Measurements from ENCODE around the gene PROC.
"Not testable (repeated sequence)": the region's sequence is repeated elsewhere in the genome, so short reads cannot be mapped to it uniquely, and the experiment has no call there.

Gene PROC

DNA sequence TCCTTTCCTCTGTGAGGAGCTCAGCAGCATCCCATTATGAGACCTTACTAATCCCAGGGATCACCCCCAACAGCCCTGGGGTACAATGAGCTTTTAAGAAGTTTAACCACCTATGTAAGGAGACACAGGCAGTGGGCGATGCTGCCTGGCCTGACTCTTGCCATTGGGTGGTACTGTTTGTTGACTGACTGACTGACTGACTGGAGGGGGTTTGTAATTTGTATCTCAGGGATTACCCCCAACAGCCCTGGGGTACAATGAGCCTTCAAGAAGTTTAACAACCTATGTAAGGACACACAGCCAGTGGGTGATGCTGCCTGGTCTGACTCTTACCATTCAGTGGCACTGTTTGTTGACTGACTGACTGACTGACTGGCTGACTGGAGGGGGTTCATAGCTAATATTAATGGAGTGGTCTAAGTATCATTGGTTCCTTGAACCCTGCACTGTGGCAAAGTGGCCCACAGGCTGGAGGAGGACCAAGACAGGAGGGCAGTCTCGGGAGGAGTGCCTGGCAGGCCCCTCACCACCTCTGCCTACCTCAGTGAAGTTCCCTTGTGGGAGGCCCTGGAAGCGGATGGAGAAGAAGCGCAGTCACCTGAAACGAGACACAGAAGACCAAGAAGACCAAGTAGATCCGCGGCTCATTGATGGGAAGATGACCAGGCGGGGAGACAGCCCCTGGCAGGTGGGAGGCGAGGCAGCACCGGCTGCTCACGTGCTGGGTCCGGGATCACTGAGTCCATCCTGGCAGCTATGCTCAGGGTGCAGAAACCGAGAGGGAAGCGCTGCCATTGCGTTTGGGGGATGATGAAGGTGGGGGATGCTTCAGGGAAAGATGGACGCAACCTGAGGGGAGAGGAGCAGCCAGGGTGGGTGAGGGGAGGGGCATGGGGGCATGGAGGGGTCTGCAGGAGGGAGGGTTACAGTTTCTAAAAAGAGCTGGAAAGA, 7.6 kb downstream of the PROC start:
- in situ Hi-C loops (cut with MboI; ENCODE audit: low sequenced_read_pairs), result no loop called here

DNA sequence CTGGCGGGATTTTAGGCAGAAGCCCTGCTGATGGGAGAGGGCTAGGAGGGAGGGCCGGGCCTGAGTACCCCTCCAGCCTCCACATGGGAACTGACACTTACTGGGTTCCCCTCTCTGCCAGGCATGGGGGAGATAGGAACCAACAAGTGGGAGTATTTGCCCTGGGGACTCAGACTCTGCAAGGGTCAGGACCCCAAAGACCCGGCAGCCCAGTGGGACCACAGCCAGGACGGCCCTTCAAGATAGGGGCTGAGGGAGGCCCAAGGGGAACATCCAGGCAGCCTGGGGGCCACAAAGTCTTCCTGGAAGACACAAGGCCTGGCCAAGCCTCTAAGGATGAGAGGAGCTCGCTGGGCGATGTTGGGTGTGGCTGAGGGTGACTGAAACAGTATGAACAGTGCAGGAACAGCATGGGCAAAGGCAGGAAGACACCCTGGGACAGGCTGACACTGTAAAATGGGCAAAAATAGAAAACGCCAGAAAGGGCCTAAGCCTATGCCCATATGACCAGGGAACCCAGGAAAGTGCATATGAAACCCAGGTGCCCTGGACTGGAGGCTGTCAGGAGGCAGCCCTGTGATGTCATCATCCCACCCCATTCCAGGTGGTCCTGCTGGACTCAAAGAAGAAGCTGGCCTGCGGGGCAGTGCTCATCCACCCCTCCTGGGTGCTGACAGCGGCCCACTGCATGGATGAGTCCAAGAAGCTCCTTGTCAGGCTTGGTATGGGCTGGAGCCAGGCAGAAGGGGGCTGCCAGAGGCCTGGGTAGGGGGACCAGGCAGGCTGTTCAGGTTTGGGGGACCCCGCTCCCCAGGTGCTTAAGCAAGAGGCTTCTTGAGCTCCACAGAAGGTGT, 8.5 kb downstream of the PROC start:
- in situ Hi-C loops (cut with MboI; ENCODE audit: low sequenced_read_pairs), result no loop called here

DNA sequence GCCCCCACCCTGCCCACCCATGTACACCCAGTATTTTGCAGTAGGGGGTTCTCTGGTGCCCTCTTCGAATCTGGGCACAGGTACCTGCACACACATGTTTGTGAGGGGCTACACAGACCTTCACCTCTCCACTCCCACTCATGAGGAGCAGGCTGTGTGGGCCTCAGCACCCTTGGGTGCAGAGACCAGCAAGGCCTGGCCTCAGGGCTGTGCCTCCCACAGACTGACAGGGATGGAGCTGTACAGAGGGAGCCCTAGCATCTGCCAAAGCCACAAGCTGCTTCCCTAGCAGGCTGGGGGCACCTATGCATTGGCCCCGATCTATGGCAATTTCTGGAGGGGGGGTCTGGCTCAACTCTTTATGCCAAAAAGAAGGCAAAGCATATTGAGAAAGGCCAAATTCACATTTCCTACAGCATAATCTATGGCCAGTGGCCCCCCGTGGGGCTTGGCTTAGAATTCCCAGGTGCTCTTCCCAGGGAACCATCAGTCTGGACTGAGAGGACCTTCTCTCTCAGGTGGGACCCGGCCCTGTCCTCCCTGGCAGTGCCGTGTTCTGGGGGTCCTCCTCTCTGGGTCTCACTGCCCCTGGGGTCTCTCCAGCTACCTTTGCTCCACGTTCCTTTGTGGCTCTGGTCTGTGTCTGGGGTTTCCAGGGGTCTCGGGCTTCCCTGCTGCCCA, 9.3 kb downstream of the PROC start:
- in situ Hi-C loops (cut with MboI; ENCODE audit: low sequenced_read_pairs), result no loop called here

DNA sequence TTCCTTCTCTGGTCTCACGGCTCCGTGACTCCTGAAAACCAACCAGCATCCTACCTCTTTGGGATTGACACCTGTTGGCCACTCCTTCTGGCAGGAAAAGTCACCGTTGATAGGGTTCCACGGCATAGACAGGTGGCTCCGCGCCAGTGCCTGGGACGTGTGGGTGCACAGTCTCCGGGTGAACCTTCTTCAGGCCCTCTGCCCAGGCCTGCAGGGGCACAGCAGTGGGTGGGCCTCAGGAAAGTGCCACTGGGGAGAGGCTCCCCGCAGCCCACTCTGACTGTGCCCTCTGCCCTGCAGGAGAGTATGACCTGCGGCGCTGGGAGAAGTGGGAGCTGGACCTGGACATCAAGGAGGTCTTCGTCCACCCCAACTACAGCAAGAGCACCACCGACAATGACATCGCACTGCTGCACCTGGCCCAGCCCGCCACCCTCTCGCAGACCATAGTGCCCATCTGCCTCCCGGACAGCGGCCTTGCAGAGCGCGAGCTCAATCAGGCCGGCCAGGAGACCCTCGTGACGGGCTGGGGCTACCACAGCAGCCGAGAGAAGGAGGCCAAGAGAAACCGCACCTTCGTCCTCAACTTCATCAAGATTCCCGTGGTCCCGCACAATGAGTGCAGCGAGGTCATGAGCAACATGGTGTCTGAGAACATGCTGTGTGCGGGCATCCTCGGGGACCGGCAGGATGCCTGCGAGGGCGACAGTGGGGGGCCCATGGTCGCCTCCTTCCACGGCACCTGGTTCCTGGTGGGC, 10.0 kb downstream of the PROC start:
- in situ Hi-C loops (cut with MboI; ENCODE audit: low sequenced_read_pairs), result no loop called here

DNA sequence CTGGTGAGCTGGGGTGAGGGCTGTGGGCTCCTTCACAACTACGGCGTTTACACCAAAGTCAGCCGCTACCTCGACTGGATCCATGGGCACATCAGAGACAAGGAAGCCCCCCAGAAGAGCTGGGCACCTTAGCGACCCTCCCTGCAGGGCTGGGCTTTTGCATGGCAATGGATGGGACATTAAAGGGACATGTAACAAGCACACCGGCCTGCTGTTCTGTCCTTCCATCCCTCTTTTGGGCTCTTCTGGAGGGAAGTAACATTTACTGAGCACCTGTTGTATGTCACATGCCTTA, 10.5 kb downstream of the PROC start:
- in situ Hi-C loops (cut with MboI; ENCODE audit: low sequenced_read_pairs), result no loop called here

DNA sequence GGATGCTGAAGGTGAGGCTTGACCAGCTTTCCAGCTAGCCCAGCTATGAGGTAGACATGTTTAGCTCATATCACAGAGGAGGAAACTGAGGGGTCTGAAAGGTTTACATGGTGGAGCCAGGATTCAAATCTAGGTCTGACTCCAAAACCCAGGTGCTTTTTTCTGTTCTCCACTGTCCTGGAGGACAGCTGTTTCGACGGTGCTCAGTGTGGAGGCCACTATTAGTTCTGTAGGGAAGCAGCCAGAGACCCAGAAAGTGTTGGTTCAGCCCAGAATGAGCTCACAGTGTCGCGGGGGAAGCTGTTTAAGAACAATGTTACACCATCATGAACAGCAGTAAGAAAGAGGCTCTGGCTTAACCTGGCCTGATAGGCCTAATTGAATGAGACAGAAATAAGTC, 11.1 kb downstream of the PROC start:
- in situ Hi-C loops (cut with MboI; ENCODE audit: low sequenced_read_pairs), result no loop called here

DNA sequence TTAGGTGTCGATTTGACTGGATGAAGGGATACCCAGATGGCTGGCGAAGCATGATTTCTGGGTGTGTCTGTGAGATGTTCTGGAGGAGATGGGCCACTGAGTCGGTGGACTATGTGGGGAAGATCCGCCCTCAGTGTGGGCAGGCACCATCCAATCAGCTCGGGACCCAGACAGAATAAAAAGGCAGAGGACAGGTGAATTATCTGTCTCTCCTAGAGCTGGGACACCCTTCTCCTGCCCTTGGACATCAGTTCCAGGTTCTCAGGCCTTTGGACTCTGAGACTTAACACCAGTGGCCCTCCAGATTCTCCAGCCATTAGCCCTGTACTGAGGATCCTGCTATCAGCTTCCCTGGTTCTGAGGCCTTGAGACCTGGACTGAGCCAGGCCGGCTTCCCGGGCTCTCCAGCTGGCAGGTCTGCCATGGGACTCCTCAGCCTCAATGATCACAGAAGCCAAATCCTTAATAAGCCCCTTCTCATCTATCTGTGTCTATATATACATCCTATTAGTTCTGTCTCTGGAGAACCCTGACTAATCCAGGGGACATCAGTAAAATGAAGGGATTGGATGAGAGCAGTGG, 11.7 kb downstream of the PROC start:
- in situ Hi-C loops (cut with MboI; ENCODE audit: low sequenced_read_pairs), result no loop called here

DNA sequence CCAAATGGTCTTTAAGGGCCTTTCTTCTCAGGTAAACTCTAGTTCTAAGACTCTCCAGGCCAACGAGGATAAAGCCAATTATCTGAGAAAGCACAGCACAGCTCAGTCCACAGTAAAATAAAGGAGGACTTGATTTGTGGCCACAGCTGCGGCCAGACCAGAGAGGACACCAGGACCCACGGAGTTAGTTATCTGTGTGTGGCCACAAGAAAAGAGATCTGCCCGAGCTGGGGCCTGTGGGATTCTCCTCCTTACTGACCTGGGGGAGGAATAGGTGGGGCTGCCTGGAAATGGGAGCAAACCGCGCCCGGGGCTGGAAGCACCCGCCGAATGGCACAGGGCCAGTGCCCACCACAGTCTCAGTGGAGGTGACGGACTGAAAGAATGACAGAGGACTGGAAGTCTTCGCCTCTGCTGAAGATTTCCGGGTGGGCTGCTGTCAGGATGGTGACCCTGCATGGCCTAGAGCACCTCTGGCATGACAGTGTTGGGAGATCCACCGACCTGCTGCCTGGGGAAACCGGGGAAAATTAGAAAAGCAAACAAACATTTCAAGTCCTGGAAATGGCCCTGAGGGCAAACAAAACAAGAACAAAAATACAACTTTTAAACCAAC, 13.3 kb downstream of the PROC start:
- in situ Hi-C loops (cut with MboI; ENCODE audit: low sequenced_read_pairs), result no loop called here

DNA sequence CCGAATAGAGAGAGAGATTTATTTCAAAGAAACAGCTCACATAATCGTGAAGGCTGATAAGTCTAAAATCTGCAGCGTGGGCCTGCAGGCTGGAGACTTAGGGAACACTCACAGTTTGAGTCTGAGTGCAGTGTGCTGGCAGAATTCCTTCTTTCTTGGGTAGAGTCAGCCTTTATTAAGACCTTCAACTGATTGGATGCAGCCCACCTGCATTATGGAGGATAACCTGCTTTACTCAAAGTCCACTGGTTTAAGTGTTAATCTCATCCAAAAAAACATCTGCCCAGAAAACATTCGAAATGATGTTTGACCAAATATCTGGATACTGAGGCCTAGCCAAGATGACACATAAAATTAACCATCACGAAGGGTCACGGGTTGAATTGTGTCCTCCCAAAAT, 16.3 kb downstream of the PROC start:
- in situ Hi-C loops (cut with MboI; ENCODE audit: low sequenced_read_pairs), result no loop called here

DNA sequence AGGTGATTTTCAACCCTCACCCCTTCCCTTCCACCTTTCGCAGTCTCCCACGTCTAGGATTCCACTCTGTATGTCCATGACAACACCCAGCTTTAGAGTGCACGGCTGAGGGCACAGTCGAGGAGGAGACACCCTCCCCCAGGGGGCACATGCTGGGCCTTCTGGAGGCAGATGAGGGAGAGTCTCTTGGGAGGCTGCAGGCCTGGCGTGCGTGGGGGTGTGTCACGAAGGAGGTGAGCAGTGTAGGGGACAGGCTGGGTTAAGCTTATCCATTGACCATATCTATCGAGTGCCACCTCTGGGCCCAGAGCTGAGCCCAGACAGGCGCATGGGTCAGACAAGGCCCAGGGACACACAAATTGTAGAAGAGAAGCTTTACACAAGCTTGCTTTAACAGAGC, 18.8 kb downstream of the PROC start:
- in situ Hi-C loops (cut with MboI; ENCODE audit: low sequenced_read_pairs), result no loop called here

DNA sequence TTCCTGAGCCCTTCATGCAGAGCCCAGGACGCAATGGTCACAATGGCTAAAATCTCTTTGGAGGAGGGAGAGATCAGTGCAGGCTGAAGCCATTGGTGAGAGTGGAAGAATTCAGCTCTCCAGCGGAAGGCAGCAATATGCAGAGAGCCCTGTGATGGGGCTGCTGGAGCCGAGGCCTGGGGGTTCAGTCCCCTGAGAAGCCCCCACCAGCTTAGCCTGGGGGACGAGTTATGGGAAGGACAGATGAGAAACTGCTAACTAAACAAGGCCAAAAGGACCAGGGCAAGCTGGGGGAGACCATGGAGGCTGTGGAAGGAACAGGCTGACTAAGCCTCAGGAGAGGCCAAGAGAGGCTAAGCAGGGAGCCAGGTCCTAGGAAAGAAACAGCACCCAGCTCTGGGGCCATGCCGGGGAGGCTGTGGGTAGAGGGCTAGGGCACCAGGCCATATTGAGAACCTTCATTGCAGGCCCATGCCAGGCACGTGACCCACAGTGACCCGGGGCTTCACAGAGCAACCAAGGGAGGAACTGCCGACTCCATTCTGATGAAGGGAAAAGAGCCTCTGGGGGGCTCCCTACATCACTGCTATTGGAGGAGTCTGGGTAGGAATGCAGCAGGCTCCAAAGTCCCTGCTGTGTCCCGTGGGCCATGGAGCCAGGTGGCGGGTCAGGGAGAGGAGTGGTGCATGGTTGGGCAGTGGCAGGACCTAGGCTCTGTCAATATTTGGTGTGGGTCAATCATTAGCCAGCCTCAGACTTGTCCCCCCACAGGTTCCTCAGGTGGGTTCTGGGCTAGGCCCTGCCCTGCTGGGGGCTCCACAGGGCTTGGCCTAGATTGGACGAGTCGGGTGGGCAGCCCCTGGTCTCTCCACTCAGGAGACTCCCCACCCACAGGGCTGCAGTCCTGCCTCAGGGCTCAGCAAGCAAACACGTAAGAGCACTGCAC, 19.8 kb downstream of the PROC start:
- in situ Hi-C loops (cut with MboI; ENCODE audit: low sequenced_read_pairs), result no loop called here

DNA sequence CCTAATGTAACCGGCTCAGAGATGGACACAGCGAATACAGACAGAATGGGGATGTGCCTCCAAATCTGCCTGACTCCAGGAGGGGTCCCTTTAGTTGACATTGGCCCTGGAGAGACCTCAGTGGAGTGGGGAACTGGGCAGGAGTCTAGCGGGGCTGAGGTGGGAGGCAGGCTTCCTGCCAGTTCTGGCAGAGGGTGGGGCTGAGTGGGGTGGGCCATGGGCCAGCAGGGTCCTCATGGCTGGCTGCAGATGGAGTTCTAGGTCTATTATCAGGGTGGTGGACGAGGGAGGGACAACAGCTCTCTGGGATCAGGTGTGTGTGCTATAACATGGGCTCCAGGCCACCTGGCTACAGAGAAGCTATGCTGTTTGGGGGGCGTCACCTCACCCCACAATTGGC, 21.1 kb downstream of the PROC start:
- in situ Hi-C loops (cut with MboI; ENCODE audit: low sequenced_read_pairs), result no loop called here

DNA sequence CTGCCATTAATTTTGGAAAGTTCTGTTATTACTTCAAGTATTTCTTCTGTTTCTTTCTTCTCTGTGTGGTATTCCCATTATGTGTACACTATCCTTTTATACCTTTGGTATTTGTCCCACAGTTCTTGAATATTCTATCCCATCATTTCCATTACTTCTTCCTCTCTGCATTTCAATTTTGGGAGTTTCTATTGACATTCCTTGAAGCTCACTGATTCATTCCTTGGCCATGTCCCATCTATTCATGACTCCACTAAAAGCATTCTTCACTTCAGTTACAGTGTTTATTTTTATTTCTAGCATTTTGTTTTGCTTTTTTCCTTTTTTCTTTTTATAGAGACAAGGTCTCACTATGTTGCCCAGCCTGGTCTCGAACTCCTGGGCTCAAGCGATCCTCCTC, 30.3 kb downstream of the PROC start:
- in situ Hi-C loops (cut with MboI; ENCODE audit: low sequenced_read_pairs), result no loop called here

DNA sequence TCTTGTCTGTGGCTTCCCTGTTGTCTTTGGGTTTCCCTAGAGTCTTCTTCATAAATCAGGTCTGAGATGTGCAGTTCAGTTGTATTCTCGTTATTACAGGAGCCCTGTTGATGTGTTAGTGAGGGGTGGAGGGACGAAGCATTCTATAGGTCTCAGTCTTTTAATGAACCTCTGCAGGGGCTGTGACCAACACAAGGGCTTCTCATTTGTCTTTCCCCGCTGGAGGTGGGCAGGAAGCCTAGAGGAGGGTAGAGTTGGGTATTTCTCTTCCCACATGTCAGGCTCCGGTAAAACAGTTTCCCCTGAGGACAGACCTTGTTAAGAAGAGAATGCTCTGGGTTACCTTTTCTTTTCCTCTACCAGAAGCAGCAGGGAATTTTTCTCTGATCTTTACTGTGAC, 31.2 kb downstream of the PROC start:
- in situ Hi-C loops (cut with MboI; ENCODE audit: low sequenced_read_pairs), result no loop called here

DNA sequence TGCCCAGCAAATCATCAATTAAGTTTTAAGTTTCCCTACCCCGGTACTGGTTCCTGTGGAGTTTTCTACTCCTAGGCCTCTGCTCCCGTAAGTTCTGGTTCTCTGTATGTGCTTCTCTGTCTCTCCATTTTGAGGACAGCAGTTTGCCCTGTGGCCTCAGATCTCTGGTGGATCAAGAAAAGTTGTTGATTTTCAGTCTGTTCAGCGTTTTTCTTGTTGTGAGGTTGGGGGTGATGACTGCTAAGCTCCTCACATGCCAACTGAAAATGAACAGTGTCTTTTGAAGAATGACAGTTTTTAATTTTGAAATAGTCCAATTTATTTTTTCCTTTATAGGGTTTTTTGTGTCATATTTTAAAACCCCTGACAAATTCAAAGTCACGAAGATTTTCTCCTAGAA, 31.7 kb downstream of the PROC start:
- in situ Hi-C loops (cut with MboI; ENCODE audit: low sequenced_read_pairs), result no loop called here

DNA sequence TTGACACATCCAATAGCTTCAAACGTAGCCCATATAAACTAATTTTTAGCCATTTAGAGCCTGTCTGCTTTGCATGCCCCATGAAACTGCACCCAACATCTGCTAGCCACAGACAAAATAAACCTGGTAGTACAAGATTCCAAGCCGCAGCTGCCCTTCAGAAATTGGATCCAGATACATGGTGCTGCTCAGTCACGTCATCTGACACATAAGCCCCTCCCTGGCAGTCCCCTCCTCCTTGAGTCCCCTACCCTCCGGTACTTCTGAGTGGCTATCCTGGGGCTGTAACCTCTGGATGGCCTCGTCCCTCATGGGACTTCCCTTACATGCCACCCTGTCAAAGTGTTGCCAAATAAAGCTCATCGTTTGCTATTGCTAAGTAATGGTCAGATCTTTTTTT, 33.8 kb downstream of the PROC start:
- in situ Hi-C loops (cut with MboI; ENCODE audit: low sequenced_read_pairs), result no loop called here

DNA sequence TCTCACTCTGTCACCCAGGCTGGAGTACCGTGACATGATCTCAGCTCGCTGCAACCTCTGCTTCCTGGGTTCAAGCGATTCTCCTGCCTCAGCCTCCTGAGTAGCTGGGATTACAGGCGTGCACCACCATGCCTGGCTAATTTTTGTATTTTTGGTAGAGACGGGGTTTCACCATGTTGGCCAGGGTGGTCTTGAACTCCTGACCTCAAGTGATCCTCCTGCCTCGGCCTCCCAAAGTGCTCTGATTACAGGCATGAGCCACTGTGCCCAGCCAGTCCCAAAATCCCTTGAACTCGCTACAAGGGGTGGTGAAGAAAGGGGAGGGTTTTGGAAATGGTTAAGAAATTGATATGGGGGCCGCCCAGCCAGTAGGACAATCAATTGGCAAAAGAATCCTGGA, 34.2 kb downstream of the PROC start:
- in situ Hi-C loops (cut with MboI; ENCODE audit: low sequenced_read_pairs), result not testable (repeated sequence)

DNA sequence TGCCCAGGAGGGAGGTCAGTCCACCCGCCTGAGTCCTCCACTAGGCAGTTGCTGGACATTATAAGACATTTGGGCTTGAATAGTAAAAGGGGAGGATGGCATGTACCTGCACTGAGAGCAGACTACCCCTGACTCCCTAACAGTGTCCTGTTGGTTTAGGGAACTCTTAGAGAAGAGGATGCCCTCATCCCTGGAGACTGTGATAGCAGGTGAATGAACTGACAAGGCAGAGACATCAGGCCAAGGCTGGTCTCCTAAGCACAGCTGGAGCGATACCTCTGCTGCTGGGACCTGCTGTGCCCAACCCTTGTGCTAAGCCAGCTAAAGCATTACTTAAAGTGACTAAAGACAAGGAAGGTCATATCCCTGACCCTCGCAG, 34.8 kb downstream of the PROC start:
- in situ Hi-C loops (cut with MboI; ENCODE audit: low sequenced_read_pairs), result no loop called here

Measured in HL-60/S4 treated with retinoic acid at 250 ng/mL for 4 days and 3 days (cell line).